NT2/D1 (cell line): ENCODE measurements around the gene EML1.

Experiments
- YY1 ChIP-seq: IDR thresholded peaks from 2 replicates; pipeline ENCODE4 v1.6.1; 2011; ENCODE audit not compliant: insufficient read length, insufficient read depth
- ZNF274 ChIP-seq: IDR thresholded peaks from 2 replicates; pipeline ENCODE4 v1.6.1; 2011; ENCODE audit warnings: mild to moderate bottlenecking, low read depth, low read length

DNA sequence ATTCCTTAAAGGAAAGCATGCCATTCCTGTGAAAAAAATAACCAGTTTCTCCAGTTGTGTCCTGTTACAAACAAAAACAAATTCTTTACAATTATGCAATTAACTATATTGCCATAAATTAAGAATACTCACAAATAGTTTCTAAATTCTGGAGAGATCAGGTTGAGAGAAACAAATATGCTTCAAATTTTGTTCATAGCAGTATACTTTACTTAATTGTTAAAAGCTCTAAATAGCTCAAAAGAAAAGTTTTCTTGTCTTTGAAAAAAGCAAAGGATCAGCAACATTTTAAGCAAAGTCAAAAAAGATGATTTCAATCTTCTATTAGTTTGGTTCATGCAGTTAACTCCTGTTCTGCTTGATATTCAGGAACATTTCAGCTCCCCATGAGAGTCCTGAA is 109.7 kb downstream of the EML1 start:
- no peak for TF ChIP-seq YY1
- no peak for TF ChIP-seq ZNF274
